ENCODE measurements around the gene TACC3. TPM values are rescaled to one million over a fixed set of nuclear protein-coding genes. Genes with fewer than 3 reads are reported as not detected.

Gene TACC3
- total and polyA plus RNA-seq, 9 donors: 2.1 to 10.4 (median 6.0) TPM

DNA sequence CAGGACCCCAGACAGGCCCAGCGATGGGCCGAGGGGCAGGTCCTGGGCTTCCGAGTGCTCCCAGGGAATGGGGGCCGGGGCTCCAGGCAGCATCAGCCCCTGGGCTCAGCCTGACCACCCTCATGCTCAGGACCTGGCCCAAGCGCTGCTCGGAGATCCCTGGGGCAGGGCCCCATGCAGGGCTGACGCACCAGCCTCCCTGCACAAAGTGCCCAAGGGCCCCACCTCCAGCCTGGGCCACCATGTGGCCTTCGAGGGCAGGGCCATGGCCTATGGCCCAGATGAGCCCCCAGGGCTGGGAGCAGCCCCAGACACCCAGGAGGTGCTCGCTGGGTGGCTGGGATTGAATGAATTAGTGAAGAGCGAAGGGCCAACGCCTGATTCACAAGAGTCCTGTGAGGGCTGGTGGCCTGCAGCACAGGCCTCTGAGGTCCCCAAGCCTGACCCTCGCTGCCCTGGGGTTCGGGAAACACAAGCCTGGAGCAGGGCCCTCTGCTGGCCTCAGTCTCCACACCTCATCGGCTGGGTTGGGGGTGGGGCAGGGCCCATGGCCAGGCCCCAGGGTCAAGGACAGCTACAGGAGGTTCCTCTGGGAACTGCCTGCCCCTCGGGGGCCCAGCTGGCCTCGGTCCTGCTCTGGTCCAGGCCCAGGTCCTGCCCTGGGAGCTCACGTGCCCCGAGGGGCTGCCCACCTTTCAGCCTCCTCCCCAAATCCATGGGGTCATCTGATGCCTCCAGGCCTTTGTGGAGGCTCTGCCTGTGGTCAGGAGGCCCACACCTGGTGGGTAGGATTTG, 58.5 kb downstream of the TACC3 start:
- no peak overlapping the region for H3K4me3 ChIP-seq
- WGBS, 3 donors: 70 to 74% (median 70%) methylated on average over 14 to 18 of the region's 18 CpGs
- TF ChIP-seq EP300 (IDR thresholded peaks at IDR 0.05): no peak
- TF ChIP-seq, protein P1, sequence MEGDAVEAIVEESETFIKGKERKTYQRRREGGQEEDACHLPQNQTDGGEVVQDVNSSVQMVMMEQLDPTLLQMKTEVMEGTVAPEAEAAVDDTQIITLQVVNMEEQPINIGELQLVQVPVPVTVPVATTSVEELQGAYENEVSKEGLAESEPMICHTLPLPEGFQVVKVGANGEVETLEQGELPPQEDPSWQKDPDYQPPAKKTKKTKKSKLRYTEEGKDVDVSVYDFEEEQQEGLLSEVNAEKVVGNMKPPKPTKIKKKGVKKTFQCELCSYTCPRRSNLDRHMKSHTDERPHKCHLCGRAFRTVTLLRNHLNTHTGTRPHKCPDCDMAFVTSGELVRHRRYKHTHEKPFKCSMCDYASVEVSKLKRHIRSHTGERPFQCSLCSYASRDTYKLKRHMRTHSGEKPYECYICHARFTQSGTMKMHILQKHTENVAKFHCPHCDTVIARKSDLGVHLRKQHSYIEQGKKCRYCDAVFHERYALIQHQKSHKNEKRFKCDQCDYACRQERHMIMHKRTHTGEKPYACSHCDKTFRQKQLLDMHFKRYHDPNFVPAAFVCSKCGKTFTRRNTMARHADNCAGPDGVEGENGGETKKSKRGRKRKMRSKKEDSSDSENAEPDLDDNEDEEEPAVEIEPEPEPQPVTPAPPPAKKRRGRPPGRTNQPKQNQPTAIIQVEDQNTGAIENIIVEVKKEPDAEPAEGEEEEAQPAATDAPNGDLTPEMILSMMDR (IDR thresholded peaks at IDR 0.05): no peak
- no peak for TF ChIP-seq POLR2A (IDR thresholded peaks at IDR 0.05)
- H3K27me3 ChIP-seq: no peaks in the 10 kb centered on the region
- H3K4me1 ChIP-seq (ENCODE audit: insufficient read depth): no peaks in the 10 kb centered on the region
- no peaks in the 10 kb centered on the region for H3K36me3 ChIP-seq
- H3K27ac ChIP-seq: no peak overlapping the region
- no peaks in the 10 kb centered on the region for H3K9me3 ChIP-seq
- DNase-seq: no peak
- intact Hi-C loops (cut with DNase I): no loop called here

DNA sequence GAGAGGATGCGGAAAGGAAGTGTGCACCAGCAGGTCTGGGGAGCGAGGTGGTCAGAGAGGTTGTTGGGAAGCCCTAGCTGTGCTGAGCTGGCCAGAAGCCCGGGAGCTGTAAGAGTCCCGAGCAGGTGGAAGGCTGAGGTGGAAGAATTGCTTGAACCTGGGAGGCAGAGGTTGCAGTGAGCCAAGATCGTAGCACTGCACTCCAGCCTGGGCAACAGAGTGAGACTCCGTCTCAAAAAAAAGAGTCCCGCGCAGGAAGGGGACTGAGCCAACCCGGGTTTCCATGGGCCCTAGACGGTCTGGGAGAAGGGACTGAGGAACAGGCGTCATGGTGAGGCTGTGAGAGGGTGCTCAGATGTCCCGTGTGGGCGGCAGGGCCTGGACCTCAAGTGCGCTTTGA, 59.1 kb downstream of the TACC3 start:
- Histone ChIP-seq H3K4me3 (no peak overlapping the region), H3K4me1 (ENCODE audit: insufficient read depth) (no peaks in the 10 kb centered on the region), H3K9me3 (no peaks in the 10 kb centered on the region), H3K27me3 (no peaks in the 10 kb centered on the region), H3K36me3 (no peaks in the 10 kb centered on the region), H3K27ac (no peak overlapping the region)
- intact Hi-C loops (cut with DNase I): no loop called here
- DNase-seq: no peak
- no peak for TF ChIP-seq EP300 (IDR thresholded peaks at IDR 0.05)
- TF ChIP-seq, protein P1 (IDR thresholded peaks at IDR 0.05): no peak
- TF ChIP-seq POLR2A (IDR thresholded peaks at IDR 0.05): no peak
- 81 to 88% (median 88%) methylated on average over 14 of the region's 14 CpGs for WGBS, 3 donors

DNA sequence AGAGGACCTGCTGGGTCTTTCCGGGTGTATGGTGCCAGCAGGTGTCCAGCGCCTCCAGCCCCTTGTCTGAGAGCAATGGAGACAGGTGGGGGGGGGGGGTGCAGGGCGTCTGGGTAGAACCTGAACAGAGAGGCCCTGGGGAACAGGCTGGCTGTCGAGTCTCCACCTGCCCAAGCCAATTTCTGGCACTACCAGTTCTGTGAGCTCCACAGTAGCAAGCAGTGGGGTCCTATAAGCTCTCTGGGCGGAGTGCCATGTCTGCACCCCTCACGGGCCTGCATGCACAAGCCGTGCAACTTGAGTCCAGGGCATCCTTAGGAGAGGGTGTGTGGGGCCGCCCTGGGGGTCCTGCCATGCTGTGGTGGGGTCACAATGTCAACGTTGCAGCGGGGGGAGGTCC, 61.7 kb downstream of the TACC3 start:
- Histone ChIP-seq H3K36me3 (no peaks in the 10 kb centered on the region), H3K9me3 (no peaks in the 10 kb centered on the region), H3K4me1 (ENCODE audit: insufficient read depth) (no peaks in the 10 kb centered on the region), H3K27ac (no peak overlapping the region), H3K4me3 (no peak overlapping the region), H3K27me3 (no peaks in the 10 kb centered on the region)
- no peak for DNase-seq
- intact Hi-C loops (cut with DNase I): no loop called here
- TF ChIP-seq EP300 (IDR thresholded peaks at IDR 0.05) (no peak), POLR2A (IDR thresholded peaks at IDR 0.05) (no peak)
- TF ChIP-seq, protein P1 (IDR thresholded peaks at IDR 0.05): no peak
- WGBS, 3 donors: 77 to 86% (median 81%) methylated on average over 9 to 10 of the region's 10 CpGs

DNA sequence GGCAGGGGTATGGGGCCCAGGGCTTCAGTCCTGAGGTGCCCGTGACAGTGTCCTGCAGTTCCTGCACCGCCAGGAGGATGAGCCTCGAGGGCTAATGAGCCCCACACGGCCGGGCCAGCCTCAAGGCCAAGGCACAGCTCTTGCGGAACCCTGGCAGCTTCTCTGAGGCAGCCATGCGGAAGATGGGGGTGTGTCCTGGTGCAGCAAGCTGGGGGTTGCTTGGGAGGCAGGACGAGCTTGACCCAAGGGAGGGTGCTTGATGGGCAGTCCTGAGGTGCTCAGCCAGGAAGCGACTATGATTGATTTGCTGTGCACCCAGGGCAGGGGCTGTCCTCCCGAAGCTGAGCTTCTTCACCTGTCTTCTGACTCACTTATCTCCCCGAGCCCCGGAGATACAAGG, 62.6 kb downstream of the TACC3 start:
- no peaks in the 10 kb centered on the region for H3K4me1 ChIP-seq (ENCODE audit: insufficient read depth)
- no peaks in the 10 kb centered on the region for H3K9me3 ChIP-seq
- no peaks in the 10 kb centered on the region for H3K27me3 ChIP-seq
- no peak for DNase-seq
- intact Hi-C loops (cut with DNase I): no loop called here
- H3K27ac ChIP-seq: no peak overlapping the region
- H3K4me3 ChIP-seq: no peak overlapping the region
- WGBS, 3 donors: 45 to 50% (median 46%) methylated on average over 12 of the region's 12 CpGs
- TF ChIP-seq POLR2A (IDR thresholded peaks at IDR 0.05) (no peak), EP300 (IDR thresholded peaks at IDR 0.05) (no peak)
- TF ChIP-seq, protein P1 (IDR thresholded peaks at IDR 0.05): no peak
- no peaks in the 10 kb centered on the region for H3K36me3 ChIP-seq
